ENCODE results near the gene MYO1E.

DNA sequence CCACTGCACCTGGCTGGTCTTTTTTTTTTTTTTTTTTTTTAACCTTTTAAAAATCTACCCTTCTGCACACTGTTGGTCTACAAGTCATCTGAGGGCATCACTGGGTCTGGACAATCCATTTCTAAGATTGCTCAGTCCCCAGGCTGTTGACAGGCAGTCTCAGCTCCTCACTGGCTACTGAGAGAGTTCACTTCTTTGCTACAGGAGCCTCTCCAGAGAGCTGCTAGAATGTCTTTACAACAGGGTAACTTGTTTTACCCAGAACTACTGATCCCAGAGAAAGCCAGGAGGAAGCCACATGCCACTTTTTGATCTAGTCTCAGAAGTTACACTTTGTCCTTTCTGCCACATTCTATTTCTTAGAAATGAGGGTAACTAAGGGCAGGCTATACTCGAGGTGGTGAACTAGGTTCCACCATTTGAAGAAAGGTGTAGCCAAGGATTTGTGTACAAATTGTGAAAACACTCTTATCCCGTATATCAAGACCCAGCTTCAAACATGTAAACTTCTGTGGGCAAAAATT lies 273.4 kb downstream of the MYO1E start:
- TF ChIP-seq, protein P1, sequence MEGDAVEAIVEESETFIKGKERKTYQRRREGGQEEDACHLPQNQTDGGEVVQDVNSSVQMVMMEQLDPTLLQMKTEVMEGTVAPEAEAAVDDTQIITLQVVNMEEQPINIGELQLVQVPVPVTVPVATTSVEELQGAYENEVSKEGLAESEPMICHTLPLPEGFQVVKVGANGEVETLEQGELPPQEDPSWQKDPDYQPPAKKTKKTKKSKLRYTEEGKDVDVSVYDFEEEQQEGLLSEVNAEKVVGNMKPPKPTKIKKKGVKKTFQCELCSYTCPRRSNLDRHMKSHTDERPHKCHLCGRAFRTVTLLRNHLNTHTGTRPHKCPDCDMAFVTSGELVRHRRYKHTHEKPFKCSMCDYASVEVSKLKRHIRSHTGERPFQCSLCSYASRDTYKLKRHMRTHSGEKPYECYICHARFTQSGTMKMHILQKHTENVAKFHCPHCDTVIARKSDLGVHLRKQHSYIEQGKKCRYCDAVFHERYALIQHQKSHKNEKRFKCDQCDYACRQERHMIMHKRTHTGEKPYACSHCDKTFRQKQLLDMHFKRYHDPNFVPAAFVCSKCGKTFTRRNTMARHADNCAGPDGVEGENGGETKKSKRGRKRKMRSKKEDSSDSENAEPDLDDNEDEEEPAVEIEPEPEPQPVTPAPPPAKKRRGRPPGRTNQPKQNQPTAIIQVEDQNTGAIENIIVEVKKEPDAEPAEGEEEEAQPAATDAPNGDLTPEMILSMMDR (IDR thresholded peaks at IDR 0.05), result no peak
- no peak for TF ChIP-seq POLR2A (IDR thresholded peaks at IDR 0.05)
